ENCODE measurements around the gene DGAT2.
"Not testable (repeated sequence)": the region's sequence is repeated elsewhere in the genome, so short reads cannot be mapped to it uniquely, and the experiment has no call there.

DGAT2 gene

DNA sequence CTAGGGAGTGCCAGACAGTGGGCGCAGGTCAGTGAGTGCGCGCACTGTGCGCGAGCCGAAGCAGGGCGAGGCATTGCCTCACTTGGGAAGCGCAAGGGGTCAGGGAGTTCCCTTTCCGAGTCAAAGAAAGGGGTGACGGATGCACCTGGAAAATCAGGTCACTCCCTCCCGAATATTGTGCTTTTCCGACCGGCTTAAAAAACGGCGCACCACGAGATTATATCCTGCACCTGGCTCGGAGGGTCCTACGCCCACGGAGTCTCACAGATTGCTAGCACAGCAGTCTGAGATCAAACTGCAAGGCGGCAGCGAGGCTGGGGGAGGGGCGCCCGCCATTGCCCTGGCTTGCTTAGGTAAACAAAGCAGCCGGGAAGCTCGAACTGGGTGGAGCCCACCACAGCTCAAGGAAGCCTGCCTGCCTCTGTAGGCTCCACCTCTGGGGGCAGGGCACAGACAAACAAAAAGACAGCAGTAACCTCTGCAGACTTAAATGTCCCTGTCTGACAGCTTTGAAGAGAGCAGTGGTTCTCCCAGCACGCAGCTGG, 19.8 kb upstream of the DGAT2 start:
- in situ Hi-C loops (cut with HindIII; ENCODE audit: low sequenced_read_pairs), result not testable (repeated sequence)

DNA sequence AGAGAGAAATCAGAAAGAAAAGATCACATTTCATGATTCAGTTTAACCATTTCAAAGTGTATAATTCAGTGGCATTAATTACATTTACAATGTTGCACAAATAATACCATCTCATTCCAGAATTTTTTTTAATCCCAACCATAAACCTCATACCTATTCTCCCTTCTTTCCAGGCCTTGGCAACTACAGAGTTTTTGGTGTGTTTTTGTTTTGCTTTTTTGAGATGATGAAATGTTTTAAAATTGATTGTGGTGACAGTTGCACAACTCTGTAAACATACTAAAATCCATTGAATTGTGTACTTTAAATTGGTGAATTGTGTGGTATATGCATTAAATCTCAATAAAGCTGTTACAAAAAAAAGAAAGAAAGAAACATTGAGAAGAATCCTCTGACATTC, 13.6 kb upstream of the DGAT2 start:
- in situ Hi-C loops (cut with HindIII; ENCODE audit: low sequenced_read_pairs), result not testable (repeated sequence)

- in situ Hi-C loops (cut with HindIII; ENCODE audit: low sequenced_read_pairs), result no loop called here
Observed at GRCh38 chr11:75757651-75758050, 10.9 kb upstream of the DGAT2 start.

GRCh38 chr11:75759832-75760231, 8.7 kb upstream of the DGAT2 start:
- in situ Hi-C loops (cut with HindIII; ENCODE audit: low sequenced_read_pairs), result no loop called here

- in situ Hi-C loops (cut with HindIII; ENCODE audit: low sequenced_read_pairs), result no loop called here
Observed at GRCh38 chr11:75760243-75760642, 8.3 kb upstream of the DGAT2 start.

DNA sequence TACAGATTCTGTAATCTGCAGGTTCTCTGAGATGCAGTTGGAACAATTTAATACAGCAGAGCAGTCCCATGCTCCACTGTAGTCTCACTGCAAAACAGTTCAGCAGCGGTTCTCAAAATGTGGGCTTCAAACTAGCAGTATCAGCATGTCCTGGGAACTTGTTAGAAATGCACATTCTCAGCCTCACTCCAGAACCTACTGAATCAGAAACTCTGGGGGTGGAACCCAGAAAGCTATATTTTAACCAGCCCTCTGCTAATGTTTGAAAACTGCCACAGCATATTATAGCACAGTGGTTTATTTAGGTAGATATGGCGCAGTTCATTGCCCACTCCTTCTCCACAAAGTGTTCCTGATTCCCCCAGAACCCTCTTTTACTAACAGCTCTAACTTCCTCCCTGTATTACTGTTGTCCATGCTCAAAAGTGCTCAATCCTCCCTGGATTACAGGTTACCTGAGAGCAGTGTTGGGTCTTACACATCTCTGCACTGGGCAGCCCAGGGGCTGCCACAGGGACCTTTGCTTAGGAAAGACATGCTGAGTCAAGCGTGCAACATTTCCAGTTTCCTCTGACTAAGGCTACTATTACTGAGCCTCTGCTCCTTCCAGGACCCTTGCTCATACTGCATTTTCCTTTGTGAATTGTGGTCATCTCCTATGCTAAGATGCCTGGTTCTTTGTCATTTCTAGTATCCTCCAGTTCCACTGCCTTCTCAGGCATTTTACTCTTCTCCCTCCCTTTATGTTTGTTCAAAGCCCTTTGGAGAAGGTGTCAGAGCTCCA, 7.7 kb upstream of the DGAT2 start:
- in situ Hi-C loops (cut with HindIII; ENCODE audit: low sequenced_read_pairs), result no loop called here

DNA sequence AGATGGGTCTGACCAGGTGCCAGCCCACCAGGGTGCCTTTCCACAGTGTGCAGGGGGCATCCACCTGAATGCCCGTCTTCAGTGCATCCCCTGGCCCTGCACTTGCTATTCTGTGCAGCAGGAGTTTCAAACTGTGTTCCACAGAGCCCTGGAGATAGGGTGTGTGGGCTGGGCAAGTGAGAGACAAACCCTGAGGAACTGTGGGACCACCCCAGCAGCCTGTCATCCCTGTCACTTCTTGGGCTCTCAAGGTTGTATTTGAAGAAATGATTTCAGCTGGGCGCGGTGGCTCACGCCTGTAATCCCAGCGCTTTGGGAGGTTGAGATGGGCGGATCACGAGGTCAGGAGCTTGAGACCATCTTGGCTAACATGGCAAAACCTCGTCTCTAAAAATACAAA, 6.4 kb upstream of the DGAT2 start:
- in situ Hi-C loops (cut with HindIII; ENCODE audit: low sequenced_read_pairs), result no loop called here

DNA sequence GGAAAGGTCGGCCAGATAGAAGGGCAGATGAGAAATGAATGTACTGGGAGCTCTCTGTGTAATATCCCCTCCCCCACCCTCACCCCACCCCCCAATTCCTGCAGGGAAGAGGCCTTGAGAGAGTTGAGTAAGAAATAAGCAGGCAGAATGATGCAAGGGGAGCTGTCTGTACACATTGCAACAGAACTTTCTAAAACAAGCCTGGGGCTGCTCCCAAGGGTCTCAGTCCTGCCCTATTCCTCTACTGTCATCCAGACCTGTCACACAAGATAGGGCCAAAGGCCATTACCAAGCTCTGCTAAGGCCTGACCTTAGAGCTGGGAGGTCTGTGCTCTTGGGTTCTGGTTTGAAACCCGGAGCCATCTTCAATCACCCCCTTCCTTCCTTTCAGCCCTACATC, 5.7 kb upstream of the DGAT2 start:
- in situ Hi-C loops (cut with HindIII; ENCODE audit: low sequenced_read_pairs), result no loop called here

GRCh38 chr11:75763846-75764245, 4.7 kb upstream of the DGAT2 start:
- in situ Hi-C loops (cut with HindIII; ENCODE audit: low sequenced_read_pairs), result no loop called here

DNA sequence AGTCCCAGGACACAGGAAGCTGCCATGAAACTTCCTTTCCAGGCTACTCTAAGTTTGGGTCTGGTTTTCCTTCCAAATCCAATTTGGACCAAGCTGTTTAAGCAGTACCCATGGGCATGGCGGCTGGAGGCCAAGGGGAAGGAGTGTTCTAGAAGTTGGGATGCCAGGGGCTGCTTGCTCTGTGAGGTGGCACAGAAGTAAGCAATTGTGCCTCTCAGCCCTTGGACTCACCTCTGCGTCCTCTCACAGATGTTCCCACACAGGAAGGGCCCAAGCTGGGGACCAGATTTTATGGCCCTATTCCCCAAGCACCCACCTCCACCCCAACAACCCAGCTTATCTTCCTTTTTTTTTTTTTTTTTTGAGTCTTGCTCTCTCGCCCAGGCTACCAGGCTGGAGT, 3.5 kb upstream of the DGAT2 start:
- in situ Hi-C loops (cut with HindIII; ENCODE audit: low sequenced_read_pairs), result no loop called here

- in situ Hi-C loops (cut with HindIII; ENCODE audit: low sequenced_read_pairs), result no loop called here
Observed at GRCh38 chr11:75766443-75767227, 1.9 kb upstream of the DGAT2 start.

DNA sequence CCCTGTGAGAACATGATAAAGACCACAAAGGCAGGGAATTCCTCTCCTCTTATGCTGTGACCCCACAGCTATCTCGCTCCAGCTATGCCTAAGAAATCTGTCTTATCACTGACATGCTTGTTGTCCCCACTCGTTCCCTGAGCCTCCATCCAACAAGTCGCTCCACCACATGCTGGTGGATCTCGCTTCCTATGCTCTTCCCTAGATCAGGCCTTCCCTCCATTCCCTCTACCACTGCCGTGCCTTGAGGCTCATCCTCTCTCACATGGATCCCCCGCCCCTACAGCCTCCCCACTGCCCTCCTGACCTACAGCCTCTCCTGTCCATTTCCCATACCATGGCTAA, 1.4 kb upstream of the DGAT2 start:
- in situ Hi-C loops (cut with HindIII; ENCODE audit: low sequenced_read_pairs), result no loop called here

DNA sequence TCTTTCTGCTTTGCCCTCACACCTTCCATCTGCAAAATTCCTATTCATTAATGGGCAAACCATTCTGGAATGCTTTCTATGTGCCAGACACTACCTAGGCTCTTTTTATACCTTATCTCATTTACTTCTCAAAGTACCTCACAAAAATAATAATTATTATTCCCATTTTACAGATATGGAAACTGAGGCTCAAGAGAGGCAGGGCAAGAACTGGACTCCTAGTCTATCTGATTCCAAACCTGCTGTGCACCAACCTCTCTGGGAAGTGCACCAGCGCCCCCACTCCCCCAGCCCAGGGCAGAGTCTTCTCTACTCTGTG, 826 bp upstream of the DGAT2 start:
- in situ Hi-C loops (cut with HindIII; ENCODE audit: low sequenced_read_pairs), result no loop called here

- in situ Hi-C loops (cut with HindIII; ENCODE audit: low sequenced_read_pairs), result no loop called here
Observed at GRCh38 chr11:75768909-75769771, 562 bp downstream of the DGAT2 start.

DNA sequence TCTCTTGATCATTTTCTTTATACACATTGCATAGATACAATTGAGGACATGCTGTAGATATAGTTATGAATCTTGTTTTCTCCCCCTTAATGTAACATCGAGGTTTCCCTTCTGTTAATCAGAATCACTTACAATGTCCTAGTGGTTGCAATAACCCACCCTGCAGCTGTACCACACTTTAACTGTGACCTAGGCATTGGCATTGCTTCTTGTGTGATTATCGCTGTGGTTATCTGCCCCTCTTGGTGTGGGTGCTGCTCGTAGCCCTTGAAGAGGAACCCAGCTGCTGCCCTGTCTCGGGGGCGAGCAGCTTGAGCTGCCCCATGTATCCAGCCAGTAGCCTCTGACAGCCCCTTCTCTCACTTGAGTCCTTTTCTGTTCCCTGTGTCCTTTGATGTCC, 1.5 kb downstream of the DGAT2 start:
- in situ Hi-C loops (cut with HindIII; ENCODE audit: low sequenced_read_pairs), result no loop called here

DNA sequence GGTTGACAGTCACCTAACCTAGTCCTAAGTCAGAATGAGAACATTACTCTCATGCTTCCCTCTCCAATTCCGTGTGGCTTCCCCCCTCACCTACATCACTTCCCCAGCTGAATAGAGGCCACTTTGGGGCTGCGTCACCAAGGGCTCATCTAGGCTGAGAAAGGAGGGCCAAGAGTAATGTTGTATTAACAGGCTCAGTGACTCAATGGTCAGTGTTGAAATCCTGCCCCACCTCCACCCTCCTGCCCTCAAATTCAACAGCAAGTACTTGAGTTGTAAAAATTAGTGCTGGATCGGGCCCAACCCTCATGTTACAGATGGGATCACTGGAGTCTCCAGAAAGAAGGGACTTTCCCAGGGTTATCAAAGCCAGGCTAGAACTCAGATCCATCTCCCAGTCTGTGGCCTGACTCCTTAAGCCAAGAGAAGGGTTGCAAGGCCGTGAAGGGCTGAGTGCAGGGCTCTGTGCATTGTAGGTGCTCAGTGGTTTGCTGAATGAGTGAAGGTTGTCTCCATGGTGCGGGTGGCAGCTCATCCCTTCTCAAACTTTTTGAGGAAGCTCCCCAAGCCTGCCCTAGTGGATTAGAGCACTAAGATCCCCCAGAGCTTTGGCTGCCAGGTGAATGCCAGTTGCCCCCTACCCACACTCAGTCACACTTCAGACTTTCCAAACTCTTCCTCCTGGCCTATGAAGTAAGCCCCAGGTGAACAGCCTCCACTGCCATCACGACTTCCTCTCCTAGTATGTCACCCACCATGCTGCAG, 3.2 kb downstream of the DGAT2 start:
- in situ Hi-C loops (cut with HindIII; ENCODE audit: low sequenced_read_pairs), result no loop called here

DNA sequence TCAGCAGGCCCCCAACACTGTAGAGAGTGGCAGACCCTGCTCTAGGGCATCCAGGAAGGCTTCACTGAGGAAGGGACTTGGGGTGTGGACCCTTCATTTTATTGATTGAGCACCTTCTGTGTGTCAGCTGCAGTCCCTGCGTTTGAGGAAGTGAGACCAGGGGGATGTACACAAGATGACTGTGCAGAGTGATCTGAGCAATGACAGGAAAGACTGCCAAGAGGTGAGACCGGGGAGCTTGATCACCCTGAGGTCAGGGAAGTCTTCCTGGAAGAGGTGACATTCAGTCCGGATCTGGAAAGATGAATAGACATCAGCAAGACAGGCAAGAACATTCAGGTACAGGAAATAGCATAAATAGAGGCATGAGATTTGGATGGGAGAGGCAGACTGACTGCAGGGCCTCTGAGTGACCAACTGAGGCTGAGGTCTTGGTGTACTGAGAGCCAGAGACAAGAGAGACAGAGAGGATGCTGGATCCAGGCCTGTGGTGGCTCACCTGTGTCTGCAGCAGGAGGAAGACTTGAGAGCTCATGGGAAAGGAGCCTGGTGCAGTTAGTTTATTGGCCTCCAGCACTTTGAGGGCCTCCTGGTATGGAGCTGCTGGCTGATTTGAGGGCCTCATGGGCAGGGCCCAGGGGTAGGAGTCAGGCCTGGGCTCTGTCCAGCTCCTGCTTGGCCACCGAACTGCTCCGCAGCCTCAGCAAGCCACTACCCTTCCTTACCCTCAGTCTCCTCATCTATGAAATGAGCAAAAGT, 5.2 kb downstream of the DGAT2 start:
- in situ Hi-C loops (cut with HindIII; ENCODE audit: low sequenced_read_pairs), result no loop called here

- in situ Hi-C loops (cut with HindIII; ENCODE audit: low sequenced_read_pairs), result no loop called here
Observed at GRCh38 chr11:75775056-75775455, 6.5 kb downstream of the DGAT2 start.

GRCh38 chr11:75776546-75776945, 8.0 kb downstream of the DGAT2 start:
- in situ Hi-C loops (cut with HindIII; ENCODE audit: low sequenced_read_pairs), result no loop called here
